Retina (tissue), 1 donor: ENCODE results near the gene TGIF1.
"Not testable (repeated sequence)": the region's sequence is repeated elsewhere in the genome, so short reads cannot be mapped to it uniquely, and the experiment has no call there.

ENCODE experiments used
- DNase-seq: peaks from one replicate; pipeline ENCODE4 v3.0.0-alpha.2; 2016

The TGIF1 gene

DNA sequence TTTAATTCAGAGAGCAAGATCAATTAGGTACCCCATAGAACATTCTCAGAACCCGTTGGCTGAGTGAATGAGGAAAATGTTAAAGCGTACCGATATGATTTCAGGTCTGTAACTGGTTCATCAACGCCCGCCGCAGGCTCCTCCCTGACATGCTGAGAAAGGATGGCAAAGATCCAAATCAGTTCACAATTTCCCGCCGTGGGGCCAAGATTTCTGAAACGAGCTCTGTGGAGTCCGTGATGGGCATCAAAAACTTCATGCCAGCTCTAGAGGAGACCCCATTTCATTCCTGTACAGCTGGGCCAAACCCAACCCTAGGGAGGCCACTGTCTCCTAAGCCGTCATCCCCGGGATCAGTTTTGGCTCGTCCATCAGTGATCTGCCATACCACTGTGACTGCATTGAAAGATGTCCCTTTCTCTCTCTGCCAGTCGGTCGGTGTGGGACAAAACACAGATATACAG, 7.3 kb downstream of the TGIF1 start:
- no peak for DNase-seq

GRCh38 chr18:3458378-3458777, 8.4 kb downstream of the TGIF1 start:
- no peak for DNase-seq

GRCh38 chr18:3458952-3459853, 9.2 kb downstream of the TGIF1 start:
- no peak for DNase-seq

GRCh38 chr18:3460823-3461398, 10.9 kb downstream of the TGIF1 start:
- DNase-seq, result no peak

- DNase-seq, result no peak
Observed at GRCh38 chr18:3461704-3462103, 11.7 kb downstream of the TGIF1 start.

- DNase-seq, result no peak
Observed at GRCh38 chr18:3463051-3463450, 13.1 kb downstream of the TGIF1 start.

DNA sequence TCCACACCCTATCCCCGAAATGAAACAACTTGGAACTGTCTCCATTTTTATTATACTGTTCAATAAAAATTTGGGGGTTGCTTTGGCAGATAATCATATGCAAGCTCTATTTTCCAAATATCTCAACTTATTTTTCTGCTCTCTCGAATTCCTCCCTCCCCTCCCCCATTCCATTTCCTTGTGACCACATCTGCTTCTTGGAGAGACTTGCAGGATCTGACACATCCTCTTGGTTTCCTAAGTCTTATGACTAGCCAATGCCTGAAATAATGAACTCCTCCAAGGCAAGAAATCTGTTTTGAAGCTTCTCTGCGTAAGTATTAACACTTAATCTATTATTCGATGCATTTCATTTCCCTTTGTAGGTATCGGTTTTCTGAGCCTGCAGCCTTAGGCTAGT, 16.1 kb downstream of the TGIF1 start:
- no peak for DNase-seq

DNA sequence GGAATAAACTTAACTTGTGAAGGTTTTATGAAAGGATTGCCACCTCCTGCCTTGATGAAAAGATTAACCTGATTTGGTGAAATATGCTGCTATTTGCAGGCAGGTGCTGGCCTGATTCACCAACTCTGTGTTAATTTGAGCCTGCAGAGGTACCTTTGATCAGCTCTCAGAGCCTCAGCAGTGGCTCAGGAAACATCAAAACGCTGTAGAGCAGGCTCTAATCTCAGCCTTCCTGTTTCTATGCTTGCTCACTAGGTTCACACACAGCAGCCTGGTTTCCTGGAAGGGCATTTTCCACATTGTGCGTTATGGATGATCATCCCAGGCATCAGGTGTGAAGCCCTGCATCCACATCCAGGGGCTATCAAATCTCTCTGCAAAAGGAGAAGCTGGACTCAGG, 16.9 kb downstream of the TGIF1 start:
- DNase-seq, result no peak

DNA sequence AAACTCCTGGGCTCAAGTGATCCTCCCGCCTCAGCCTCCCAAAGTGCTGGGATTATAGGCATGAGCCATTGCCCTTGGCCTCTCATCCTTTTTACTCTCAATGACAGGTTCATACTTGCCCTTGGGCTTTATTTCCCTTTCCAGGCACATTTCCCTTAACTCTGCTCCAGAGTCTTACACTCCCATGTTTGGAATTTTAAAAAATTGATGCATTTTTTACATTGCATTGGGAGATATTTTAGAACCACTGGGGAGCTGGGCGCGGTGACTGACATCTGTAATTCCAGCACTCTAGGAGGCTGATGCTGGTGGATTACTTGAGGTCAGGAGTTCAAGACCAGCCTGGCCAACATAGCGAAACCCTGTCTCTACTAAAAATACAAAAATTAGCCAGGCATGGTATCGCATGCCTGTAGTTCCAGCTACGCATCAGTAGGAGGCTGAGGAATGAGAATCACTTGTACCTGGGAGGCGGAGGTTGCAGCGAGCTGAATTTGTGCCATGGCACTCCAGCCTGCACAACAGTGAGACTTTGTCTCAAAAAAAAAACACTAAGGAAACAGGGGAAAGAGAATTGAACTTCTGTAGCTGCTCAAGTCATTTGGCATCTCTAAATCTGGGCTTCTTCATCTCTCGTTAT, 18.2 kb downstream of the TGIF1 start:
- DNase-seq, result no peak

- DNase-seq, result no peak
Observed at GRCh38 chr18:3468833-3469232, 18.9 kb downstream of the TGIF1 start.

GRCh38 chr18:3471141-3471648, 21.2 kb downstream of the TGIF1 start:
- DNase-seq, result no peak

DNA sequence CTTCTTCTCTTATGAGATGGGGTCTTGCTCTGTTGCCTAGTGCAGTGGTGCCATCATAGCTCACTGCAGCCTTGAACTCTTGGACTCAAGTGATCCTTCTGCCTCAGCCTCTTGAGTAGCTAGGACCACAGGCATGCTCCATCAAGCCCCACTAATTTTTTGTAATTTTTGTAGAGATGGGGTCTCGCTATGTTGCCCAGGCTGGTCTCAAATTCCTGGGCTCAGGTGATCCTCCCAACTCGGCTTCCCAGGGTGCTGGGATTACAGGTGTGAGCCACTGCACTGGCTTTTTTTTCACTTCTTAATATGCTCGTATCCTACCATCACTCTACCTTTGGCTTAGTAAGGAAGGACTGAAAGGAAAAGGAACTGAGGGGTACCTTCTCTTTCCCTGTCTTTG, 22.1 kb downstream of the TGIF1 start:
- not testable (repeated sequence) for DNase-seq

DNA sequence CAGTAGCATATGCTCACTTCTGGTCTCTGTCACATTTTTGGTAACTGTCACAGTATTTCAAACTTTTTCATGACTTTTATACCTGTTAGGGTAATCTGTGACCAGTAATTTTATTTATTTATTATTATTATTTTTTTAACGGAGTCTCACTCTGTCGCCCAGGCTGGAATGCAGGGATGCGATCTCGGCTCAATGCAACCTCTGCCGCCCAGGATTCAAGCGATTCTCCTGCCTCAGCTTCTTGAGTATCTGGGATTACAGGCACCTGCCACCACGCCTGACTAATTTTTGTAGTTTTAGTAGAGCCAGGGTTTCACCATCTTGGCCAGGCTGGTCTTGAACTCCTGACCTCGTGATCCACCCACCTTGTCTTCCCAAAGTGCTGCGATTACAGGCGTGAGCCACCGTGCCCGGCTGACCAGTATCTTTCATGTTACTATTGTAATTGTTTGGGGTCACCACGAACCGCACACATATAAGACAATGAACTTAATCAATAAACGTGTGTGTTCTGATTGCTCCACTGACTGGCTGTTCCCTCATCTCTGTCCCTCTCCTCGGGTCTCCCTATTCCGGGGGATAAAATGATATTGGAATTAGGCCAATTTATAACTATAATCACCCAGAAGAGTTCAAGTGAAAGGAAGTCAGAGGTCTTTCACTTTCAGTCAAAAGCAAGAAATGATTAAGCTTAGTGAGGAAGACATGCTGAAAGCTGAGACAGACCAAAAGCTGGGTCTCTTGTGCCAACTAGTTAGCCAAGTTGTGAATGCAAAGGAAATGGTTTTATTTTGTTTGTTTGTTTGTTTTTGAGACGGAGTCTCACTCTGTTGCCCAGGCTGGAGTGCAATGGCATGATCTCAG, 22.9 kb downstream of the TGIF1 start:
- no peak for DNase-seq

DNA sequence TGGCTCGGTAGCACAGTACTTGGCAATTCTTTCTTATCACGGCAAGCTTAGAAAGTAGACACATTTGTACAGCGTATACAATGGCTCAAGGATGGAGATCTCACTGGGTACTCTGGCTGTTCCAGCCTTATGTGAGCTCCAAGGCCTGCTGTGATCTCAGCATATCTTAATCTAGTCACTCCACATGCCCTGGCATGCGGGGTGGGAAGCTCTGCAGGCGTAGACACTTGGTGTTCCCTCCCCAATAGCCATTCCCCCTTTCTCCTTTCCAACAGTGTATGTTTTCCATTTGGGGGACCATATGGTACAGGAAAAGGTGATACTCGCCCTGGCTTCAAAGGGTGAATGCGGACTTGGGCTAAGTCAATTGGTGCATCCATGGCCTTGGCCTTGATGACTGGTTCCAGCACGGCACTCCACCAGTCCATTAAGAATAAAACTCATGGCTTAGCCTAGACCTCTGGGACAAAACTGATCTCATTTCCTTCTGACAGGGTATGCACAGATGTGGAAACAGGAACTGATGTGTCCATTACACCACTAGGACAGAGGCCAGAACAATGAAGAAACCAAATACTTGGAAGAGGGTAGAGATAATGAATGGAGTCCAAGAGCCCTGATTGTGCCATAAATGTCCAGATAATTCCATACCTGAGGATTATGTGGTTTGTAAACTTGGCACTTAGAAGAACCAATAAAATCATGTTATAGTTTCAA, 28.4 kb downstream of the TGIF1 start:
- DNase-seq, result no peak

DNA sequence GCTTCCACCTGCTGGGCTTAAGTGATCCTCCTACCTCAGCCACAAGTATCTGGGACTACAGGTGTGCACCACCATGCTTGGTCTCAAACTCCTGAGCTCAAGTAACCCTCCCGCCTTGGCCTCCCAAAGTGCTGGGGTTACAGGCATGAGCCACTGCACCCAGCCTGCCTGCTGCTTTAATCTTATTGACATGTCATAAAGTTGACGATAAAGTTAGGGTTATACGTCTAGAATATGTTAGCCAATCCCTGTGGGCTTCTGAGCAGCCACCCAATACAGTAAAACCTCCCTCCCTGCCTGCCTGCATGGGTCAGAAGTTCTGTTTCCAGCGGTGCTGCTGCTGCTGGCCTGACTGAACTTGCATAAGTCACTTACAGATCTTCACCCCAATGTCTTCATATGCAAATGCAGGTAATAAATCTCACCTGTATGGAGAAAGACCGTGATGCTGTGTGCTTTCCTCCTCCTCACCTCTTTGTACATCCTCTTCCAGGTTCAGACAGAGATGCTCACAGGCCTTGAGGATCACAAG, 30.1 kb downstream of the TGIF1 start:
- DNase-seq, result no peak

GRCh38 chr18:3480827-3481573, 31.0 kb downstream of the TGIF1 start:
- DNase-seq, result no peak

DNA sequence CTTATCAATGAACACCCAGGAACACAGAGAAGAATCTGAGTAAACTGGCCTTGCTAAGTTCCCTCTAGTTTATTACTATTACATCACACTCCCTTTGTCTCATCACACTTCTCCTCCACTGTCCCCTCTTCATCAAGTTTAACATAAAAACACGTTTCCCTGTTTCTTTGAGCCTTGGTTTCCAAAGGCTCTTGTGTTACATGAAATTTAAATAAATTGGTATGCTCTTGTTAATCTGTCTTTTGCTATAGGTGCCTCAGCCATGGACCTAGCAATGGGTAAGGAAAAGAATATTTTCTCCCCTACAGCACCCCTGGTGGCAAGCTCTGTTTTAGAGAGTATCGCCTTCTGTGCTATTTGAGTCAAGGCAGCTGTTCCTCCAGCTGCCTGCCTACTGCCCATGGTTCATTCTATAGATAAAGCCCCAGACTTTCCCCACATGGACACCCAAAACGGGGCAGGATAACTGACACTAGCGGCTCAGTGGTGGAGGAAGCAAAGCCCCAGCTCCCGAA, 31.8 kb downstream of the TGIF1 start:
- DNase-seq, result no peak

DNA sequence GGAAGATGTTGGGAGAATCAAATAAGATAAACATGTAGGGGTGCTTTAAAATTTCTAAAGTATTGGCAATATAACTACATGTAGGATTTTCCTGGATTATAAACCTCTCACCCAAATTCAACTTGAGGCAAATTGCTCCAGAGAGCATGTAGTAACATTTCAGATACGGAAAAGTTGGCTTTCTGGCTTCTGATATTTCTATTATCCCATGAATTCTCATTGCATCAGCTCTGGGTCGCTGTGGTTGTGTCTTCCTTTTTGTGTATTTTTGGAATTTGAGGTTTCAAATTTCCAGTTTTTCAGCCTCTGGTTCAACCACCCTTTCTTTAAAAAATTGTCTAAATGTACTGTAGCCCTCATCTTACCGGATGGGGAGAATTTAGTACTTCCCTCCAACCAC, 32.3 kb downstream of the TGIF1 start:
- DNase-seq, result no peak

DNA sequence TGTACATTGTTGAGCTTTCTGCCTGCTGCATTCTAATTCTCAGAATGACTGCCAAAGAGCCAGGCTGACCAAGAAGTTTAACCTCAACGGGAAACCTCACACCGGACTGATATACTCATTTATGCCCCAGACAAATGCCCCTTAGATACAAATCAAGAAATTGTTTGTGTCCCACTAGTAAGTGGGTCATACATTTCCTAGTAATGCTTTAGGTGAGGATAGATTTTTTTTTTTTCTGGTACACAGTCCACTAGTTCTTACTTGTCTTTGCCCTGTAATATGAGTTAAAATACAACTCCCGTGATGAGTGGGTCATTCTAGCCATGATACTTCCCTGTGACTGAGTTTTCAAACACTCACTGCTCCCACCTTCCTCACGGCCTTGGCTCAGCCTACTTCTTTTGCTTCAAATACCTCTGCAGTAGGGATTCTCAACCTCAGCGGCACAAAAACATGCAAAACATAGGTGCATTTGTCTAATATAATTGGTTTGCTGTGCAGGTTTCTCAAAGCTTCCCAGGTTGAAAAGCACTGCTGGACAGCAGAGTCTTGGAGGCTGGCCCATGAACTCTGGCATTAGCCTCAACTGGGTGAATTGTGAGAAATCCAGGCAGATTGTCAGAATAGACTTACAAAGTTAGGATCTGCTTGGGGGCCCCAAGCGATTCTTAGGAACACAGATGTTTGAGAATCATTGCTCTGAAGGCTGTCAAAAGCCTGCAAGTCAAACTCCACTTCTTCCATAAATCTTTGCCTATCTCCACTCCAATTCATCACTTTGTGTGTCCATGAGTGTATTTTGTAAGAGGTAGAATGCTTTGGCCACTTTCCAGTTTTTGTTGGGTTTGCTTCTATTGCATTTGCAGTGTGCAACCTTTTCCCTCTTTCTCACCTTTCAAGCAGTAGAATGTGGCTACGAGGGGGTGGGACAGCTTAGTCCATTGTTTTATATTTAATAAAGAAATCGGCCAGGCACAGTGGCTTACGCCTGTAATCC, 35.5 kb downstream of the TGIF1 start:
- DNase-seq, result no peak
